A549 (cell line): ENCODE results near the gene FAM50A. TPM values are rescaled to one million over a fixed set of nuclear protein-coding genes. Genes with fewer than 3 reads are reported as not detected.

Experiments
- ATAC-seq, 2 experiments: fragments of 200-7000 bp in 1 of 2; fragments of >200 bp in 1 of 2; cut with Nextera tagmentation in 1 of 2; cut with Tn5 transposase in 1 of 2; 3 replicates each; pipeline versions ENCODE4 v1.8.0 to v1.9.1; 2018 to 2020; ENCODE audit warnings: mild to moderate bottlenecking in 1 of 2, moderate library complexity in 1 of 2
- CTCF ChIA-PET: fragments of 300-600 bp; sonication (Branson Sonifier 250); formaldehyde crosslinking; extraction: SDS; loops from one replicate; lab custom pipeline; 2021; ENCODE audit warnings: antibody characterized with exemption, inconsistent platforms; lab: Yijun Ruan, JAX
- POLR2A ChIA-PET: fragments of 350-600 bp; formaldehyde crosslinking; extraction: SDS; loops from one replicate; lab custom pipeline; 2021; ENCODE audit warnings: antibody characterized with exemption, inconsistent platforms; lab: Yijun Ruan, JAX
- DNase-seq, 2 experiments: peaks; one replicate each; pipeline versions ENCODE4 v3.0.0 to v3.0.0-alpha.2; 2011 to 2016; ENCODE audit warnings: low read depth in 1 of 2, low spot score in 1 of 2
- FAIRE-seq: peaks from 2 replicates; lab custom pipeline; 2011; peaks lifted over from hg19 to GRCh38; lab: Jason Lieb, UNC
- H3K27ac ChIP-seq, 2 experiments: fragments of >200 bp; sonication (Bioruptor Twin); formaldehyde crosslinking; 3 replicates each; pipeline ENCODE4 v1.5.1; 2016 to 2017
- H3K4me1 ChIP-seq: fragments of >200 bp; sonication (Bioruptor Twin); formaldehyde crosslinking; 3 replicates; pipeline ENCODE4 v1.6.1; 2016
- H3K4me2 ChIP-seq: fragments of >200 bp; sonication (Bioruptor Twin); formaldehyde crosslinking; 3 replicates; pipeline ENCODE4 v1.6.1; 2016
- H3K4me3 ChIP-seq: fragments of >200 bp; sonication (Bioruptor Twin); formaldehyde crosslinking; 3 replicates; pipeline ENCODE4 v1.5.1; 2016
- H3K9me3 ChIP-seq: fragments of >200 bp; sonication (Bioruptor Twin); formaldehyde crosslinking; 3 replicates; pipeline ENCODE4 v1.6.1; 2016
- ATOH8 ChIP-seq: fragments of 250-450 bp; sonication (Bioruptor Pico); IDR thresholded peaks from 2 replicates; pipeline ENCODE4 v1.5.0; 2020; ENCODE audit warnings: low read depth, mild to moderate bottlenecking, moderate library complexity
- CEBPB ChIP-seq, 2 experiments: fragments of >200 bp in 1 of 2; sonication (Bioruptor Twin) in 1 of 2; formaldehyde crosslinking in 1 of 2; IDR thresholded peaks; 2 replicates each; pipeline ENCODE4 v1.6.1; 2012 to 2016
- E2F6 ChIP-seq: IDR thresholded peaks from 2 replicates; pipeline ENCODE4 v1.6.1; 2012; ENCODE audit warnings: low read depth, borderline replicate concordance
- EP300 ChIP-seq, 2 experiments: fragments of >200 bp; sonication (Bioruptor Twin); formaldehyde crosslinking; IDR thresholded peaks; 2 replicates in 1 of 2; 3 replicates in 1 of 2; pipeline ENCODE4 v1.6.1; 2016 to 2017
- HDAC2 ChIP-seq: fragments of 200-600 bp; sonication (generic); IDR thresholded peaks from 2 replicates; pipeline ENCODE4 v1.6.1; 2016
- HMGXB4 ChIP-seq: fragments of 250-450 bp; sonication (Bioruptor Pico); IDR thresholded peaks from 2 replicates; pipeline ENCODE4 v1.5.0; 2021; ENCODE audit warnings: mild to moderate bottlenecking, moderate library complexity, borderline replicate concordance
- HOXB5 ChIP-seq: fragments of 250-450 bp; sonication (Bioruptor Pico); IDR thresholded peaks from 2 replicates; pipeline ENCODE4 v1.5.0; 2020; ENCODE audit warnings: mild to moderate bottlenecking, moderate library complexity
- MAFK ChIP-seq: fragments of 450-650 bp; IDR thresholded peaks from 2 replicates; pipeline ENCODE4 v1.6.1; 2014; ENCODE audit not compliant: partially characterized antibody
- MAX ChIP-seq: IDR thresholded peaks from 2 replicates; pipeline ENCODE4 v1.6.1; 2012
- NR3C1 ChIP-seq: fragments of >200 bp; sonication (Bioruptor Twin); formaldehyde crosslinking; IDR thresholded peaks from 3 replicates; pipeline ENCODE4 v1.6.1; 2017
- PBX3 ChIP-seq: IDR thresholded peaks from 2 replicates; pipeline ENCODE4 v1.6.1; 2012
- PHF8 ChIP-seq: fragments of 200-600 bp; sonication (generic); IDR thresholded peaks from 2 replicates; pipeline ENCODE4 v1.6.1; 2016; ENCODE audit warnings: low read depth, mild to moderate bottlenecking, antibody characterized with exemption, moderate library complexity, borderline replicate concordance
- POLR2A ChIP-seq: IDR thresholded peaks from 2 replicates; pipeline ENCODE4 v1.6.1; 2012; ENCODE audit warnings: mild to moderate bottlenecking, low read length
- RCOR1 ChIP-seq: fragments of 150-350 bp; IDR thresholded peaks from 2 replicates; pipeline ENCODE4 v1.6.1; 2014; ENCODE audit warnings: antibody characterized with exemption, low read length, low read depth
- REST ChIP-seq: fragments of 200-600 bp; sonication (generic); IDR thresholded peaks from 2 replicates; pipeline ENCODE4 v1.6.1; 2016; ENCODE audit warnings: antibody characterized with exemption, mild to moderate bottlenecking, moderate library complexity
- RFX5 ChIP-seq: fragments of 450-650 bp; IDR thresholded peaks from 2 replicates; pipeline ENCODE4 v1.7.1; 2014; ENCODE audit warnings: antibody characterized with exemption, mild to moderate bottlenecking, moderate library complexity
- TFCP2L1 ChIP-seq: fragments of 250-450 bp; sonication (Bioruptor Pico); IDR thresholded peaks from 2 replicates; pipeline ENCODE4 v1.5.0; 2021; ENCODE audit warnings: mild to moderate bottlenecking
- ZC3H11A ChIP-seq: fragments of 450-650 bp; IDR thresholded peaks from 2 replicates; pipeline ENCODE4 v1.6.1; 2014; ENCODE audit warnings: antibody characterized with exemption, mild to moderate bottlenecking
- ZFP36 ChIP-seq: fragments of 450-650 bp; IDR thresholded peaks from 2 replicates; pipeline ENCODE4 v1.6.1; 2014; ENCODE audit warnings: borderline replicate concordance; ENCODE audit not compliant: partially characterized antibody
- WGBS: methylation state at CpG from one replicate; pipeline ENCODE4 v1.1.6; 2017; ENCODE audit errors: missing lambda C conversion rate; 5-methylcytosine and 5-hydroxymethylcytosine counted together
- polyA plus RNA-seq, 4 experiments: library from polyadenylated mRNA; depleted of rRNA in 3 of 4; stranded (reverse); fragments of >200 nt; fragmentation: RNase III in 1 of 4; extraction: RNeasy Plus Mini Kit Qiagen cat#74134 plus additional on column Dnase treatment in 1 of 4; gene quantifications; 2 replicates in 3 of 4; 3 replicates in 1 of 4; pipeline ENCODE4 v1.2.3, GENCODE V29; 2011 to 2017

Gene FAM50A
- polyA plus RNA-seq, 2 of the 4 experiments (the other 2 are of a cell fraction): 57.8 to 123 TPM

- CTCF ChIA-PET: interaction anchor here (1.3 kb wide), 1 partner anchor 89 kb away, joined by 3 read pairs; no protein-coding TSS in a partner anchor
- TF ChIP-seq ATOH8 (CRISPR knock-in tag) (no peak), MAX (no peak), ZC3H11A (no peak)
- 93% methylated on average over 3 of the region's 8 CpGs for WGBS
- POLR2A ChIA-PET: no interaction called here
- DNase-seq (no peak), ATAC-seq (no peak), FAIRE-seq (no peak)
- H3K4me3 ChIP-seq: no peak overlapping the region
- H3K9me3 ChIP-seq: no peaks in the 10 kb centered on the region
- H3K4me2 ChIP-seq: no peak overlapping the region
- no peak overlapping the region for H3K27ac ChIP-seq
- peaks cover 11% of the 10 kb centered on the region for H3K4me1 ChIP-seq
These were observed 18.5 kb downstream of the FAM50A start for GRCh38 chrX:154462396-154462795.

GRCh38 chrX:154463611-154464220 lies 19.8 kb downstream of the FAM50A start:
- no peak overlapping the region for H3K4me3 ChIP-seq
- H3K9me3 ChIP-seq: no peaks in the 10 kb centered on the region
- H3K4me1 ChIP-seq: peaks cover 7% of the 10 kb centered on the region
- H3K27ac ChIP-seq: no peak overlapping the region
- FAIRE-seq (no peak), ATAC-seq (no peak), DNase-seq (no peak)
- ChIA-PET CTCF (no interaction called here), POLR2A (no interaction called here)
- no peak overlapping the region for H3K4me2 ChIP-seq
- no peak for TF ChIP-seq POLR2A
- WGBS: 93% methylated on average over 3 of the region's 36 CpGs

GRCh38 chrX:154464806-154465365 lies 20.9 kb downstream of the FAM50A start:
- no peak for FAIRE-seq
- 95% methylated on average over 12 of the region's 28 CpGs for WGBS
- Histone ChIP-seq H3K9me3 (no peaks in the 10 kb centered on the region), H3K4me2 (no peak overlapping the region), H3K4me3 (no peak overlapping the region)
- POLR2A ChIA-PET: no interaction called here
- no peak for TF ChIP-seq TFCP2L1 (CRISPR knock-in tag)
- no peak for TF ChIP-seq HDAC2
- TF ChIP-seq CEBPB (IDR thresholded peaks at IDR 0.05): no peak
- TF ChIP-seq EP300 (IDR thresholded peaks at IDR 0.05): no peak
- no peak for TF ChIP-seq ZFP36
- TF ChIP-seq HOXB5 (CRISPR knock-in tag): no peak
- TF ChIP-seq, all 56 proteins: peak for 0
- Histone ChIP-seq H3K4me1 (no peaks in the 10 kb centered on the region), H3K27ac (no peak overlapping the region)
- DNase-seq (no peak), ATAC-seq (no peak)
- CTCF ChIA-PET: no interaction called here

- CTCF ChIA-PET: no interaction called here
- ATAC-seq: no peak
These were observed 21.7 kb downstream of the FAM50A start for GRCh38 chrX:154465601-154466000.

More at GRCh38 chrX:154465601-154466000, 21.7 kb downstream of the FAM50A start:
- H3K4me2 ChIP-seq: no peak overlapping the region
- DNase-seq: no peak
- TF ChIP-seq ZC3H11A: no peak
- TF ChIP-seq NR3C1: no peak
- TF ChIP-seq RCOR1: no peak
- TF ChIP-seq HMGXB4: no peak
- no peak for TF ChIP-seq MAFK
- TF ChIP-seq E2F6: no peak
- no peak for TF ChIP-seq REST
- no peak for TF ChIP-seq PHF8
- no peak for TF ChIP-seq PBX3
- no peak for TF ChIP-seq POLR2A
- TF ChIP-seq RFX5: no peak
- no peak for TF ChIP-seq EP300 (IDR thresholded peaks at IDR 0.05)
- TF ChIP-seq, all 56 proteins: peak for 0
- no peaks in the 10 kb centered on the region for H3K4me1 ChIP-seq
- POLR2A ChIA-PET: no interaction called here
- FAIRE-seq: no peak
- no peaks in the 10 kb centered on the region for H3K9me3 ChIP-seq
- WGBS: 64% methylated on average over 3 of the region's 14 CpGs
- H3K4me3 ChIP-seq: no peak overlapping the region
- no peak overlapping the region for H3K27ac ChIP-seq
